SK-N-SH (cell line): Measurements from ENCODE around the gene SH3BGRL2.
"Not testable (repeated sequence)": the region's sequence is repeated elsewhere in the genome, so short reads cannot be mapped to it uniquely, and the experiment has no call there.

ENCODE experiments used
- CHD2 ChIP-seq: fragments of 150-350 bp; IDR thresholded peaks from 2 replicates; pipeline ENCODE4 v1.6.1; 2018; ENCODE audit warnings: low read length; ENCODE audit not compliant: partially characterized antibody
- CTCF ChIP-seq: fragments of 200-600 bp; sonication (generic); IDR thresholded peaks from 2 replicates; pipeline ENCODE4 v1.6.1; 2017; ENCODE audit warnings: antibody characterized with exemption, mild to moderate bottlenecking, moderate library complexity
- EP300 ChIP-seq, 2 experiments: IDR thresholded peaks; 2 replicates each; pipeline versions ENCODE4 v1.4.0 to v1.6.1; 2012; ENCODE audit warnings: borderline replicate concordance in 1 of 2, low read depth in 1 of 2, low read length in 1 of 2
- FOXM1 ChIP-seq: IDR thresholded peaks from 2 replicates; pipeline ENCODE4 v1.4.0; 2012; ENCODE audit warnings: low read depth, mild to moderate bottlenecking
- GABPA ChIP-seq: IDR thresholded peaks from 2 replicates; pipeline ENCODE4 v1.4.0; 2012; ENCODE audit warnings: low read depth, mild to moderate bottlenecking
- MAX ChIP-seq: IDR thresholded peaks from 2 replicates; pipeline ENCODE4 v1.4.0; 2012; ENCODE audit warnings: low read depth
- POLR2AphosphoS5 ChIP-seq: IDR thresholded peaks from 2 replicates; pipeline ENCODE4 v1.6.1; 2012; ENCODE audit warnings: low read depth, low read length
- RAD21 ChIP-seq: IDR thresholded peaks from 2 replicates; pipeline ENCODE4 v1.6.1; 2012; ENCODE audit warnings: mild to moderate bottlenecking, low read length
- REST ChIP-seq: IDR thresholded peaks from 2 replicates; pipeline ENCODE4 v1.6.1; 2012; ENCODE audit warnings: mild to moderate bottlenecking, low read depth, low read length, moderate library complexity
- RXRA ChIP-seq: IDR thresholded peaks from 2 replicates; pipeline ENCODE4 v1.4.0; 2012; ENCODE audit warnings: low read depth, mild to moderate bottlenecking, borderline replicate concordance
- TAF1 ChIP-seq: IDR thresholded peaks from 2 replicates; pipeline ENCODE4 v1.6.1; 2012; ENCODE audit warnings: low read depth, mild to moderate bottlenecking, low read length, moderate library complexity, borderline replicate concordance
- USF2 ChIP-seq: fragments of 150-350 bp; IDR thresholded peaks from 2 replicates; pipeline ENCODE4 v1.6.1; 2017; ENCODE audit warnings: antibody characterized with exemption, low read length, low read depth, borderline replicate concordance
- YY1 ChIP-seq: IDR thresholded peaks from 2 replicates; pipeline ENCODE4 v1.4.0; 2012; ENCODE audit warnings: low read depth, mild to moderate bottlenecking

- TF ChIP-seq CHD2; CTCF; TAF1; EP300 (IDR thresholded peaks at IDR 0.05; ENCODE audit: borderline replicate concordance in 1 of 2, low read depth in 1 of 2, low read length in 1 of 2); RAD21; YY1; MAX; FOXM1; REST; RXRA; POLR2AphosphoS5; GABPA; USF2: not testable (repeated sequence)
Measured at GRCh38 chr6:79746325-79746724, 115.2 kb downstream of the SH3BGRL2 start.
